Hepatocyte (in vitro differentiated cells): ENCODE results near the gene PLGRKT. TPM values are rescaled to one million over a fixed set of nuclear protein-coding genes. Genes with fewer than 3 reads are reported as not detected.

Experiments used
- DNase-seq: peaks from one replicate; pipeline ENCODE4 v3.0.0-alpha.2; 2016; ENCODE audit warnings: low spot score
- H2AFZ ChIP-seq: fragments of 200-600 bp; sonication (generic); 2 replicates; pipeline ENCODE4 v1.6.0; 2016; ENCODE audit warnings: antibody characterized with exemption, mild to moderate bottlenecking
- H3K27ac ChIP-seq: fragments of 200-600 bp; sonication (generic); 2 replicates; pipeline ENCODE4 v1.5.1; 2016; ENCODE audit warnings: mild to moderate bottlenecking
- H3K27me3 ChIP-seq: fragments of 200-600 bp; sonication (generic); 2 replicates; pipeline ENCODE4 v1.6.1; 2016
- H3K36me3 ChIP-seq: fragments of 200-600 bp; sonication (generic); replicated peaks from 2 replicates; pipeline ENCODE4 v1.5.1; 2016; ENCODE audit warnings: low read depth; ENCODE audit not compliant: insufficient read depth
- H3K4me1 ChIP-seq: fragments of 200-600 bp; sonication (generic); 2 replicates; pipeline ENCODE4 v1.5.1; 2016; ENCODE audit warnings: mild to moderate bottlenecking, moderate library complexity; ENCODE audit not compliant: insufficient read depth
- H3K4me2 ChIP-seq: fragments of 200-600 bp; sonication (generic); 2 replicates; pipeline ENCODE4 v1.6.0; 2016
- H3K4me3 ChIP-seq: fragments of 200-600 bp; sonication (generic); 2 replicates; pipeline ENCODE4 v1.5.1; 2016; ENCODE audit warnings: mild to moderate bottlenecking
- H3K79me2 ChIP-seq: fragments of 200-600 bp; sonication (generic); 2 replicates; pipeline ENCODE4 v1.6.0; 2017; ENCODE audit warnings: mild to moderate bottlenecking
- H3K9me2 ChIP-seq: fragments of 200-600 bp; sonication (generic); replicated peaks from 2 replicates; pipeline ENCODE4 v1.6.0; 2017; ENCODE audit warnings: mild to moderate bottlenecking; ENCODE audit not compliant: insufficient read depth
- H3K9me3 ChIP-seq: fragments of 200-600 bp; sonication (generic); 2 replicates; pipeline ENCODE4 v1.5.1; 2016; ENCODE audit warnings: low read depth, mild to moderate bottlenecking
- H4K20me1 ChIP-seq: fragments of 200-600 bp; sonication (generic); 2 replicates; pipeline ENCODE4 v1.6.0; 2016; ENCODE audit warnings: mild to moderate bottlenecking; ENCODE audit not compliant: insufficient read depth, poor library complexity, severe bottlenecking
- EZH2 ChIP-seq: fragments of 200-600 bp; sonication (generic); IDR thresholded peaks from 2 replicates; pipeline ENCODE4 v1.6.1; 2016; ENCODE audit warnings: antibody characterized with exemption, mild to moderate bottlenecking, borderline replicate concordance
- EZH2phosphoT487 ChIP-seq: fragments of 200-600 bp; sonication (generic); IDR thresholded peaks from one replicate; pipeline ENCODE4 v1.6.1; 2018; ENCODE audit warnings: antibody characterized with exemption, mild to moderate bottlenecking, low read depth, moderate library complexity; ENCODE audit not compliant: unreplicated experiment, severe bottlenecking
- WGBS: methylation state at CpG from one replicate; pipeline ENCODE4 v1.1.6; 2016; ENCODE audit warnings: low lambda C conversion rate; ENCODE audit errors: missing lambda C conversion rate; 5-methylcytosine and 5-hydroxymethylcytosine counted together
- polyA plus RNA-seq: library from polyadenylated mRNA; unstranded; fragments of >200 nt; fragmentation: Nextera tagmentation; extraction: Ambion mirVana; gene quantifications from 2 replicates; pipeline ENCODE4 v1.2.1, GENCODE V29; 2016
- total RNA-seq: library from RNA; depleted of rRNA; stranded (reverse); fragments of >200 nt; gene quantifications from 2 replicates; pipeline ENCODE4 v1.2.3, GENCODE V29; 2014
- TF ChIP-seq, protein P1 (sequence below): fragments of 200-600 bp; sonication (generic); IDR thresholded peaks from 2 replicates; pipeline ENCODE4 v1.5.1; 2016; ENCODE audit warnings: antibody characterized with exemption, mild to moderate bottlenecking; ENCODE audit not compliant: poor library complexity

Gene PLGRKT
- total and polyA plus RNA-seq, 2 experiments from 2014 or later: 13.6 to 18.0 TPM

DNA sequence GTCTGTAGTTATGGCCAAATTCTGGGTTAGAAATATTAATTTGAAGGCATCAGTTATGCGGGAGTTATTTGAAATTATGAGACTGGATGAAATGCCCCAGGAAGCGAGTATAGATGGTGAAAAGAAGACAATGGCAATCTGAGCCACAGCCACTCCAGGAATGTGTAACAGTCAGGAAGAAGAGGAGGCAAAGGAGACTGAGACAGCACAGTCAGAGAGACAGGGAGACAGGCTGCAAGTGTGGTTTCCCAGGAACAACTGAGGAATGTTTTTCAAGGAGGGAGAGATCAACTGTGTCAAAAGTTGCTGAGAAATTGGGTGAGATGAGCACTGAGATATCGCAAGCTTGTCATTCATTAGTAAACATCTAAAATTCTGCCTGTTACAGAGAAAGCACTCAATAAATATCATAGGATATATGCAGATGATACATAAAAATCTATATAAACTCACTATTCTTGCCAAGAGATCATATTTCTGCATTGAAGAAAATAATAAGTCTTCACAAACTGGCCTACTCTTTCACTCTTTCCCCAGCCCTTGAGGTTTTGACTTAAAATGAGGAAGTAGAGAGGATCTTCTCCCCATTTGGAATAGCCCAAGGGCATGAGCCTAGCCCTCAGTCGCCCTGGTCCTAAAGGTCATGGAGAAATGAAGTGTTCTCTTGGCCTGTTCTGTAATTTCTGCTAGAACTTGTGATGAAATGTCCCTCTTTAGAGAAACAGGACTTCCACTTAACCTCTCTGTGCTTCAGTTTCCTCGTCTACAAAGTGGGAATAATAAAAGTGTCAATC, 49.5 kb downstream of the PLGRKT start:
- Histone ChIP-seq H3K79me2 (no peaks in the 10 kb centered on the region), H4K20me1 (no peaks in the 10 kb centered on the region), H3K9me3 (no peaks in the 10 kb centered on the region), H3K4me3 (no peak overlapping the region), H3K9me2 (no peaks in the 10 kb centered on the region), H3K27me3 (no peaks in the 10 kb centered on the region), H3K4me1 (no peaks in the 10 kb centered on the region), H3K27ac (no peak overlapping the region), H3K4me2 (no peak overlapping the region), H3K36me3 (no peaks in the 10 kb centered on the region), H2AFZ (no peak overlapping the region)
- DNase-seq: no peak
- 88% methylated on average over 5 of the region's 5 CpGs for WGBS
- TF ChIP-seq EZH2: no peak
- no peak for TF ChIP-seq EZH2phosphoT487
- TF ChIP-seq, protein P1, sequence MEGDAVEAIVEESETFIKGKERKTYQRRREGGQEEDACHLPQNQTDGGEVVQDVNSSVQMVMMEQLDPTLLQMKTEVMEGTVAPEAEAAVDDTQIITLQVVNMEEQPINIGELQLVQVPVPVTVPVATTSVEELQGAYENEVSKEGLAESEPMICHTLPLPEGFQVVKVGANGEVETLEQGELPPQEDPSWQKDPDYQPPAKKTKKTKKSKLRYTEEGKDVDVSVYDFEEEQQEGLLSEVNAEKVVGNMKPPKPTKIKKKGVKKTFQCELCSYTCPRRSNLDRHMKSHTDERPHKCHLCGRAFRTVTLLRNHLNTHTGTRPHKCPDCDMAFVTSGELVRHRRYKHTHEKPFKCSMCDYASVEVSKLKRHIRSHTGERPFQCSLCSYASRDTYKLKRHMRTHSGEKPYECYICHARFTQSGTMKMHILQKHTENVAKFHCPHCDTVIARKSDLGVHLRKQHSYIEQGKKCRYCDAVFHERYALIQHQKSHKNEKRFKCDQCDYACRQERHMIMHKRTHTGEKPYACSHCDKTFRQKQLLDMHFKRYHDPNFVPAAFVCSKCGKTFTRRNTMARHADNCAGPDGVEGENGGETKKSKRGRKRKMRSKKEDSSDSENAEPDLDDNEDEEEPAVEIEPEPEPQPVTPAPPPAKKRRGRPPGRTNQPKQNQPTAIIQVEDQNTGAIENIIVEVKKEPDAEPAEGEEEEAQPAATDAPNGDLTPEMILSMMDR: no peak

DNA sequence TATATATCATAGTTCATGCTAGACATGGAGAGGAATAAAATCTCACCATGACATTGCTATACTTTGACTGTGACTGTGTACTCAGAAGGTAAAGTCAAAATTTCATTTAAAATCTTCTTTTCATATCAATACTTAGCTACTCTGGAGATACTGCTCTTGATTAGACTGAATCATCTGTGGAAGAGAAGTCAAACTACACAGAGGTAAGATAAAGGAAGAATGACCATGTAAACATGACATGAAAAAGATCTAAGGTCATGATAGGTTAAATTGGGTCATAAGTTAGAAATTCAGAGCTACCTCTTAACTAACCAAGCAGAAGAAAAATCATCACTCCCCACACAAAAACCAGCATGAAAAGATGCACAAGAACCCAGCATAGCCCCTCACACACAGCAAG, 53.3 kb downstream of the PLGRKT start:
- H3K4me2 ChIP-seq: no peak overlapping the region

DNA sequence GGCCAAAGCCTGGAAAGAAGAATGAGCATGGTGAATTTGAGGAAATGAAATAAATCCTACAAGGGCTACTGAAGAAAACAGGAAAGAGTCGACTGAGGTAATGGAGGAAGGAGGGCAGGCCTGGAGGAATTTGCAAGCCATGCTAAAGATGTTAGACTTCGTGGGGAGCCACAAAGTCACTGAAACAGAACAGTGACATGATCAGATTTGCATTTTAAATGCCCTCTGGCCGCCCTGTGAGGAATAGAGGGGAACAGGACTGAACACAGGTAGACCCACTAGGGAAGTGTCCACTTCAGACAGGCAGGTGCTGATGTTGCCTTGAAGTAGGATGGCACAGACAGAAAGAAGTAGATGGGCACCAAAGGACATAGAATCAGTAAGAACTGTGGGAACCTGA, 55.2 kb downstream of the PLGRKT start:
- TF ChIP-seq EZH2: no peak
- TF ChIP-seq, protein P1: no peak
- TF ChIP-seq EZH2phosphoT487: no peak
- Histone ChIP-seq H3K4me1 (no peaks in the 10 kb centered on the region), H3K36me3 (no peaks in the 10 kb centered on the region), H3K79me2 (no peaks in the 10 kb centered on the region), H3K4me2 (no peak overlapping the region), H3K9me3 (no peaks in the 10 kb centered on the region), H3K27ac (no peak overlapping the region), H3K9me2 (no peaks in the 10 kb centered on the region), H2AFZ (no peak overlapping the region), H3K27me3 (no peaks in the 10 kb centered on the region), H3K4me3 (no peak overlapping the region), H4K20me1 (no peaks in the 10 kb centered on the region)
- no peak for DNase-seq
- 95% methylated on average over 3 of the region's 3 CpGs for WGBS

More for the DNA sequence above, 53.3 kb downstream of the PLGRKT start:
- Histone ChIP-seq H3K27me3 (no peaks in the 10 kb centered on the region), H4K20me1 (no peaks in the 10 kb centered on the region), H3K4me3 (no peak overlapping the region), H2AFZ (no peak overlapping the region), H3K27ac (no peak overlapping the region), H3K4me1 (no peaks in the 10 kb centered on the region), H3K9me3 (no peaks in the 10 kb centered on the region), H3K9me2 (no peaks in the 10 kb centered on the region), H3K79me2 (no peaks in the 10 kb centered on the region), H3K36me3 (no peaks in the 10 kb centered on the region)
- DNase-seq: no peak
- TF ChIP-seq EZH2phosphoT487: no peak
- no peak for TF ChIP-seq EZH2
- TF ChIP-seq, protein P1: no peak
